ENCODE data around the gene ULK2. TPM values are rescaled to one million over a fixed set of nuclear protein-coding genes. Genes with fewer than 3 reads are reported as not detected.
A peak's percentile ranks its signal among the peaks of the same experiment; 100 is the strongest.

ULK2 gene
- total and polyA plus RNA-seq, 2 of the 13 experiments (the other 11 are each of a cell fraction or from before 2014, with no cell fraction given): 0.01 TPM; not detected in 1

- TF ChIP-seq ATF3 (CRISPR knock-in tag; IDR thresholded peaks at IDR 0.05) (0 out of 2 replicates have a peak, but pooled peaks have one; percentile 14), PAXIP1 (CRISPR knock-in tag; conservative IDR thresholded peaks at IDR 0.05) (peak; percentile 49; the same call in 1 of the 2 replicates), SP1 (IDR thresholded peaks at IDR 0.05) (no peak), SP1 (CRISPR knock-in tag; IDR thresholded peaks at IDR 0.05) (no peak), PBX3 (CRISPR knock-in tag; IDR thresholded peaks at IDR 0.05; ENCODE audit: borderline replicate concordance) (no peak), ARID5B (CRISPR knock-in tag; IDR thresholded peaks at IDR 0.05) (peak; percentile 39; the same call in 1 of the 2 replicates), ZBTB33 (CRISPR knock-in tag; IDR thresholded peaks at IDR 0.05) (peak; percentile 39; the same call in 1 of the 2 replicates), ZNF883 (CRISPR knock-in tag; IDR thresholded peaks at IDR 0.05; ENCODE audit: not compliant biosample characterization) (no peak), NR2F6 (IDR thresholded peaks at IDR 0.05) (no peak), NR2F6 (CRISPR knock-in tag; IDR thresholded peaks at IDR 0.05) (0 out of 2 replicates have a peak, but pooled peaks have one; percentile 28), MAF1 (CRISPR knock-in tag; IDR thresholded peaks at IDR 0.05; ENCODE audit: borderline replicate concordance) (no peak), ZNF687 (CRISPR knock-in tag; IDR thresholded peaks at IDR 0.05) (peak; percentile 75)
These were observed 131.7 kb downstream of the ULK2 start (continued) for GRCh38 chr17:19736071-19736470.

Measured in HepG2 (cell line).